Heart left ventricle (tissue), 16 donors: ENCODE results near the gene ALG1L2. TPM values are rescaled to one million over a fixed set of nuclear protein-coding genes. Genes with fewer than 3 reads are reported as not detected.
"Not testable (repeated sequence)": the region's sequence is repeated elsewhere in the genome, so short reads cannot be mapped to it uniquely, and the experiment has no call there.

ENCODE experiments used
- ATAC-seq, 4 donors: fragments of 200-7000 bp; cut with Tn5 transposase; one replicate each; pipeline ENCODE4 v1.9.1; 2020 to 2022; ENCODE audit warnings: moderate library complexity in 4 of 4, mild to moderate bottlenecking in 3 of 4, moderate number of reproducible peaks in 1 of 4
- DNase-seq, 5 donors: peaks; one replicate each; pipeline ENCODE4 v3.0.0-alpha.2; 2020
- H3K27ac ChIP-seq, 12 donors: fragments of 200-600 bp; sonication (generic) in 4 of 12; one replicate each; pipeline versions ENCODE4 v1.5.0 to v1.8.0; 2016 to 2022; ENCODE audit warnings: mild to moderate bottlenecking in 2 of 12
- H3K27me3 ChIP-seq, 9 donors: fragments of 200-600 bp; sonication (generic) in 2 of 9; one replicate each; pipeline versions ENCODE4 v1.5.1 to v1.8.0; 2016 to 2022; ENCODE audit warnings: mild to moderate bottlenecking in 3 of 9
- H3K36me3 ChIP-seq, 9 donors: fragments of 200-600 bp; sonication (generic) in 2 of 9; one replicate each; pipeline versions ENCODE4 v1.5.0 to v1.8.0; 2018 to 2022; ENCODE audit warnings: mild to moderate bottlenecking in 2 of 9
- H3K4me1 ChIP-seq, 12 donors: fragments of 200-600 bp; sonication (generic) in 4 of 12; one replicate each; pipeline versions ENCODE4 v1.5.0 to v1.8.0; 2016 to 2022; ENCODE audit warnings: mild to moderate bottlenecking in 3 of 12
- H3K4me3 ChIP-seq, 12 donors: fragments of 200-600 bp; sonication (generic) in 4 of 12; one replicate each; pipeline versions ENCODE4 v1.5.0 to v1.8.0; 2017 to 2022; ENCODE audit warnings: mild to moderate bottlenecking in 9 of 12, moderate library complexity in 4 of 12
- H3K9me3 ChIP-seq, 12 donors: fragments of 200-600 bp; sonication (generic) in 4 of 12; one replicate each; pipeline versions ENCODE4 v1.5.0 to v1.8.0; 2016 to 2022; ENCODE audit warnings: mild to moderate bottlenecking in 1 of 12
- CTCF ChIP-seq, 12 donors: fragments of 200-600 bp; sonication (generic) in 4 of 12; IDR thresholded peaks; one replicate each; pipeline versions ENCODE4 v1.5.0 to v1.8.0; 2018 to 2022; ENCODE audit warnings: antibody characterized with exemption in 12 of 12, mild to moderate bottlenecking in 5 of 12
- POLR2A ChIP-seq, 2 donors: fragments of 450-650 bp; IDR thresholded peaks; one replicate each; pipeline ENCODE4 v1.6.1; 2017; ENCODE audit warnings: antibody characterized with exemption in 2 of 2, mild to moderate bottlenecking in 2 of 2, moderate library complexity in 2 of 2
- WGBS, 4 donors: extraction: QIAGEN DNeasy Blood & Tissue Kit in 2 of 4; methylation state at CpG; one replicate each; pipeline versions ENCODE4 v1.1.5 to v1.1.7; 2013 to 2018; 5-methylcytosine and 5-hydroxymethylcytosine counted together
- intact Hi-C, 10 donors: fragments of 100-400 bp; cut with DNase I; formaldehyde crosslinking; loops; one replicate each; pipeline versions ENCODE4 v1.11.1 to v1.14.2; 2022
- long read RNA-seq, 3 donors: library from polyadenylated mRNA; unstranded; transcript quantifications; one replicate each; pipeline ENCODE4 v2.0.0, GENCODE V29; 2020 to 2021
- polyA plus RNA-seq, 2 donors: library from polyadenylated mRNA; stranded (reverse); fragments of 200-250 nt; gene quantifications; one replicate each; pipeline ENCODE4 v1.2.3, GENCODE V29; 2013
- total RNA-seq, 9 donors: library from RNA; depleted of rRNA in 2 of 9; stranded (reverse); fragments of >200 nt in 2 of 9; fragmentation: NEBNext Ultra II Directional in 3 of 9; extraction: Animal tissue kit (Norgen Biotek cat#: 25700) in 3 of 9; gene quantifications; one replicate each; pipeline versions ENCODE4 v1.1.0 to v1.2.4, GENCODE V29; 2016 to 2023
- donor health status: ischemic (EF 13 %, LVEDD 7.1; RV severe dilation, severe dysfunction).
- donor health status: healthy with polysubstance abuse.
- donor health status: DM: no; HTN: yes; CAD: no.
- donor health status: DM: no; HTN: no; CAD: no.
- donor health status: ischemic (EF 25% LVEDD 6.9; RV normal size, moderate dysfunction).
- donor health status: ischemic (EF 25% LVEDD 5.7; RV mildly dilated, moderate dysfunction).
- donor health status: healthy.
- donor health status: DM: yes; HTN: yes; CAD: no.
- donor health status: ischemic (EF 35%, LVEDD 5.7; RV mildly dilated, moderate dysfunction).
- donor health status: nonischemic (EF 11% LVEDD 7.7; RV severe dilation, severe dysfunction).
- donor health status: DM: yes; HTN: yes; CAD: no.
- donor health status: PGD.
- donor health status: ischemic (EF 29% LVEDD 5.4; RV normal size, mild dysfunction).
- donor health status: nonischemic (EF 23%, LVEDD 6.1; RV moderate dilation, normal function).

Gene ALG1L2
- total RNA-seq (under 1 TPM in 2 of 9 donors, not detected in 7; 0.38 to 0.45 TPM), polyA plus RNA-seq (not detected)
- long read RNA-seq, donor 1: 0 reads
- long read RNA-seq, donor 2: 0 reads
- long read RNA-seq, donor 3: 0 reads

GRCh38 chr3:130081351-130081881 lies at the start of gene ALG1L2:
ALG1L2 (plus strand) TSS chr3:130081831; CDS start chr3:130082017, 186 bp downstream.
- H3K4me1 ChIP-seq: no peaks in the 10 kb centered on the region
- intact Hi-C loops: no loop called here
- ATAC-seq: no peak
- WGBS, 4 donors: 30 to 35% (median 32%) methylated on average over 7 of the region's 7 CpGs
- TF ChIP-seq CTCF (IDR thresholded peaks at IDR 0.05) (no peak), POLR2A (IDR thresholded peaks at IDR 0.05) (no peak)
- no peaks in the 10 kb centered on the region for H3K9me3 ChIP-seq
- H3K27me3 ChIP-seq: no peaks in the 10 kb centered on the region
- no peak within 1 kb of the TSS for H3K27ac ChIP-seq
- no peak for DNase-seq
- H3K36me3 ChIP-seq: no peaks in the 10 kb centered on the region
- no peak within 1 kb of the TSS for H3K4me3 ChIP-seq

- H3K27me3 ChIP-seq, H3K36me3 ChIP-seq, H3K9me3 ChIP-seq, DNase-seq, ATAC-seq, intact Hi-C loops, H3K27ac ChIP-seq, H3K4me3 ChIP-seq, H3K4me1 ChIP-seq: not testable (repeated sequence)
- WGBS, 4 donors: 62 to 75% (median 70%) methylated on average over 12 to 13 of the region's 13 CpGs
These were observed 44.4 kb upstream of the ALG1L2 start for GRCh38 chr3:130037126-130037815.

GRCh38 chr3:130042736-130043135 lies 38.9 kb upstream of the ALG1L2 start:
- H3K4me1 ChIP-seq, H3K9me3 ChIP-seq, H3K36me3 ChIP-seq, H3K4me3 ChIP-seq, ATAC-seq, H3K27ac ChIP-seq, H3K27me3 ChIP-seq, DNase-seq: not testable (repeated sequence)
- intact Hi-C loops: loop anchor here in 1 of 10 donors (5.0 kb wide), 1 partner anchor 45 kb away; no protein-coding TSS in a partner anchor
- 81 to 94% (median 89%) methylated on average over 3 of the region's 3 CpGs for WGBS, 4 donors

- ATAC-seq, H3K4me1 ChIP-seq, H3K36me3 ChIP-seq, DNase-seq, H3K27me3 ChIP-seq, H3K27ac ChIP-seq, H3K9me3 ChIP-seq, H3K4me3 ChIP-seq: not testable (repeated sequence)
- 50 to 69% (median 58%) methylated on average over 6 of the region's 6 CpGs for WGBS, 4 donors
- intact Hi-C loops: loop anchor here in 1 of 10 donors (5.0 kb wide), 1 partner anchor 44 kb away; no protein-coding TSS in a partner anchor
These were observed 38.0 kb upstream of the ALG1L2 start for GRCh38 chr3:130043658-130044057.

- 79 to 97% (median 90%) methylated on average over 11 of the region's 11 CpGs for WGBS, 4 donors
- no peaks in the 10 kb centered on the region for H3K27me3 ChIP-seq
- intact Hi-C loops: loop anchor here in 1 of 10 donors (5.0 kb wide), 1 partner anchor 43 kb away; no protein-coding TSS in a partner anchor
These were observed 37.3 kb upstream of the ALG1L2 start for GRCh38 chr3:130044370-130044769.

More at GRCh38 chr3:130044370-130044769, 37.3 kb upstream of the ALG1L2 start:
- Histone ChIP-seq H3K9me3 (no peaks in the 10 kb centered on the region), H3K36me3 (no peaks in the 10 kb centered on the region), H3K4me3 (no peak overlapping the region), H3K4me1 (no peaks in the 10 kb centered on the region), H3K27ac (no peak overlapping the region)
- no peak for ATAC-seq
- TF ChIP-seq CTCF (IDR thresholded peaks at IDR 0.05) (no peak), POLR2A (IDR thresholded peaks at IDR 0.05) (no peak)
- DNase-seq: no peak
